HEK293 (cell line): ENCODE data around the gene SLC12A3.

Experiments
- CTCF ChIA-PET: fragments of 350-600 bp; formaldehyde crosslinking; extraction: SDS; loops from one replicate; lab custom pipeline; 2021; ENCODE audit warnings: antibody characterized with exemption; lab: Yijun Ruan, JAX
- POLR2A ChIA-PET: fragments of 300-600 bp; formaldehyde crosslinking; extraction: SDS; loops from one replicate; lab custom pipeline; 2020; ENCODE audit warnings: antibody characterized with exemption, inconsistent platforms; lab: Yijun Ruan, JAX
- H3K27ac ChIP-seq: fragments of 200-500 bp; sonication (Bioruptor generic); 2 replicates; pipeline ENCODE4 v1.5.1; 2014; ENCODE audit warnings: low read depth, low read length, control low read depth, inconsistent platforms; ENCODE audit errors: extremely low read depth
- H3K36me3 ChIP-seq, 2 experiments: fragments of 200-500 bp in 1 of 2; sonication (Bioruptor generic) in 1 of 2; 1 replicate in 1 of 2; 2 replicates in 1 of 2; pipeline ENCODE4 v1.5.1; 2014 to 2017; ENCODE audit warnings: inconsistent platforms in 2 of 2, low read length in 2 of 2; ENCODE audit not compliant: control insufficient read depth in 2 of 2, insufficient read depth in 1 of 2
- H3K4me1 ChIP-seq: fragments of 200-500 bp; sonication (Bioruptor generic); 2 replicates; pipeline ENCODE4 v1.5.1; 2014; ENCODE audit warnings: mild to moderate bottlenecking, low read length, inconsistent platforms; ENCODE audit not compliant: control insufficient read depth, insufficient read depth
- H3K4me3 ChIP-seq: 2 replicates; pipeline ENCODE4 v1.5.1; 2011; ENCODE audit warnings: low read depth, mild to moderate bottlenecking, control low read depth, low read length, moderate library complexity
- H3K9me3 ChIP-seq: fragments of 200-500 bp; sonication (Bioruptor generic); 2 replicates; pipeline ENCODE4 v1.5.1; 2014; ENCODE audit warnings: low read depth, low read length, inconsistent platforms; ENCODE audit not compliant: control insufficient read depth, insufficient read depth
- FEZF1 ChIP-seq: fragments of 450-650 bp; formaldehyde crosslinking; IDR thresholded peaks from 2 replicates; pipeline ENCODE4 v1.5.1; 2016; ENCODE audit warnings: missing biosample characterization, missing genetic modification characterization
- GLIS2 ChIP-seq: fragments of 450-650 bp; formaldehyde crosslinking; IDR thresholded peaks from 2 replicates; pipeline ENCODE4 v1.5.1; 2016; ENCODE audit warnings: missing biosample characterization, missing genetic modification characterization
- IKZF3 ChIP-seq: fragments of 450-650 bp; IDR thresholded peaks from 2 replicates; pipeline ENCODE4 v1.5.0; 2018; ENCODE audit warnings: missing biosample characterization, mild to moderate bottlenecking, missing genetic modification characterization, moderate library complexity
- KLF7 ChIP-seq: fragments of 450-650 bp; formaldehyde crosslinking; IDR thresholded peaks from 2 replicates; pipeline ENCODE4 v1.5.1; 2016; ENCODE audit warnings: missing biosample characterization, missing genetic modification characterization, borderline replicate concordance
- TCF7L2 ChIP-seq: IDR thresholded peaks from 2 replicates; pipeline ENCODE4 v1.6.1; 2011; ENCODE audit warnings: low read depth, mild to moderate bottlenecking, inconsistent platforms, low read length, moderate library complexity, borderline replicate concordance
- ZBTB1 ChIP-seq: fragments of 450-650 bp; formaldehyde crosslinking; IDR thresholded peaks from 2 replicates; pipeline ENCODE4 v1.5.1; 2016; ENCODE audit warnings: missing biosample characterization, missing genetic modification characterization
- ZBTB17 ChIP-seq: fragments of 450-650 bp; formaldehyde crosslinking; IDR thresholded peaks from 2 replicates; pipeline ENCODE4 v1.5.1; 2016; ENCODE audit warnings: missing biosample characterization, missing genetic modification characterization
- ZBTB26 ChIP-seq: fragments of 450-650 bp; formaldehyde crosslinking; optimal IDR thresholded peaks from 2 replicates; pipeline ENCODE3; 2016; ENCODE audit warnings: missing biosample characterization, mild to moderate bottlenecking, missing genetic modification characterization
- ZBTB8A ChIP-seq: fragments of 450-650 bp; formaldehyde crosslinking; IDR thresholded peaks from 2 replicates; pipeline ENCODE4 v1.5.1; 2016; ENCODE audit warnings: missing biosample characterization, missing genetic modification characterization
- ZIC2 ChIP-seq: fragments of 450-650 bp; formaldehyde crosslinking; IDR thresholded peaks from 2 replicates; pipeline ENCODE4 v1.5.1; 2016; ENCODE audit warnings: missing biosample characterization, missing genetic modification characterization
- ZNF146 ChIP-seq: fragments of 450-650 bp; formaldehyde crosslinking; IDR thresholded peaks from 2 replicates; pipeline ENCODE4 v1.5.1; 2016; ENCODE audit warnings: missing biosample characterization, missing genetic modification characterization
- ZNF155 ChIP-seq: fragments of 450-650 bp; formaldehyde crosslinking; IDR thresholded peaks from 2 replicates; pipeline ENCODE4 v1.5.1; 2016; ENCODE audit warnings: missing biosample characterization, missing genetic modification characterization
- ZNF174 ChIP-seq: fragments of 450-650 bp; formaldehyde crosslinking; IDR thresholded peaks from 2 replicates; pipeline ENCODE4 v1.5.0; 2017; ENCODE audit warnings: missing biosample characterization, mild to moderate bottlenecking, missing genetic modification characterization
- ZNF18 ChIP-seq: fragments of 450-650 bp; formaldehyde crosslinking; IDR thresholded peaks from 2 replicates; pipeline ENCODE4 v1.5.1; 2016; ENCODE audit warnings: missing biosample characterization, missing genetic modification characterization
- ZNF473 ChIP-seq: fragments of 450-650 bp; formaldehyde crosslinking; IDR thresholded peaks from 2 replicates; pipeline ENCODE4 v1.5.1; 2017; ENCODE audit warnings: missing biosample characterization, missing genetic modification characterization
- ZNF488 ChIP-seq: fragments of 450-650 bp; formaldehyde crosslinking; IDR thresholded peaks from 2 replicates; pipeline ENCODE4 v1.5.1; 2016; ENCODE audit warnings: missing biosample characterization, missing genetic modification characterization
- ZNF626 ChIP-seq: fragments of 450-650 bp; sonication (Bioruptor Pico); formaldehyde crosslinking; IDR thresholded peaks from 2 replicates; pipeline ENCODE4 v1.5.1; 2018; ENCODE audit warnings: missing biosample characterization, missing genetic modification characterization, inconsistent platforms
- ZNF660 ChIP-seq: fragments of 450-650 bp; IDR thresholded peaks from 2 replicates; pipeline ENCODE4 v1.5.1; 2018; ENCODE audit warnings: missing biosample characterization, mild to moderate bottlenecking, missing genetic modification characterization
- ZSCAN18 ChIP-seq: fragments of 450-650 bp; formaldehyde crosslinking; IDR thresholded peaks from 2 replicates; pipeline ENCODE4 v1.5.1; 2016; ENCODE audit warnings: missing biosample characterization, missing genetic modification characterization
- TF ChIP-seq, protein P1 (sequence below): fragments of 450-650 bp; formaldehyde crosslinking; IDR thresholded peaks from 2 replicates; pipeline ENCODE4 v1.5.1; 2017; ENCODE audit warnings: missing biosample characterization, missing genetic modification characterization
- TF ChIP-seq, protein P2 (sequence below): fragments of 450-650 bp; formaldehyde crosslinking; IDR thresholded peaks from 2 replicates; pipeline ENCODE4; 2016; ENCODE audit warnings: missing biosample characterization, missing genetic modification characterization
- TF ChIP-seq, protein P3 (sequence below): fragments of 450-650 bp; formaldehyde crosslinking; IDR thresholded peaks from 2 replicates; pipeline ENCODE4 v1.5.1; 2016; ENCODE audit warnings: missing biosample characterization, missing genetic modification characterization

SLC12A3 gene

GRCh38 chr16:56919099-56919800 lies 54.2 kb downstream of the SLC12A3 start:
- Histone ChIP-seq H3K4me1 (no peaks in the 10 kb centered on the region), H3K36me3 (no peaks in the 10 kb centered on the region), H3K27ac (no peak overlapping the region), H3K4me3 (no peak overlapping the region), H3K9me3 (no peaks in the 10 kb centered on the region)
- TF ChIP-seq ZBTB1 (tag by site-specific recombination) (no peak), ZBTB17 (tag by site-specific recombination) (0 out of 2 replicates have a peak, but pooled peaks have one; percentile 30), ZNF473 (no peak), ZSCAN18 (tag by site-specific recombination) (no peak), ZIC2 (tag by site-specific recombination) (0 out of 2 replicates have a peak, but pooled peaks have one; percentile 20), ZNF174 (no peak)
- TF ChIP-seq, protein P1, sequence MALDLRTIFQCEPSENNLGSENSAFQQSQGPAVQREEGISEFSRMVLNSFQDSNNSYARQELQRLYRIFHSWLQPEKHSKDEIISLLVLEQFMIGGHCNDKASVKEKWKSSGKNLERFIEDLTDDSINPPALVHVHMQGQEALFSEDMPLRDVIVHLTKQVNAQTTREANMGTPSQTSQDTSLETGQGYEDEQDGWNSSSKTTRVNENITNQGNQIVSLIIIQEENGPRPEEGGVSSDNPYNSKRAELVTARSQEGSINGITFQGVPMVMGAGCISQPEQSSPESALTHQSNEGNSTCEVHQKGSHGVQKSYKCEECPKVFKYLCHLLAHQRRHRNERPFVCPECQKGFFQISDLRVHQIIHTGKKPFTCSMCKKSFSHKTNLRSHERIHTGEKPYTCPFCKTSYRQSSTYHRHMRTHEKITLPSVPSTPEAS: no peak
- POLR2A ChIA-PET: interaction anchor here (1.7 kb wide), 1 partner anchor 12 kb away, joined by 4 read pairs; the partner anchor contains the start of gene HERPUD1
- CTCF ChIA-PET: no interaction called here

GRCh38 chr16:56921571-56921970 lies 56.6 kb downstream of the SLC12A3 start:
- TF ChIP-seq ZNF473: no peak
- TF ChIP-seq, protein P2, sequence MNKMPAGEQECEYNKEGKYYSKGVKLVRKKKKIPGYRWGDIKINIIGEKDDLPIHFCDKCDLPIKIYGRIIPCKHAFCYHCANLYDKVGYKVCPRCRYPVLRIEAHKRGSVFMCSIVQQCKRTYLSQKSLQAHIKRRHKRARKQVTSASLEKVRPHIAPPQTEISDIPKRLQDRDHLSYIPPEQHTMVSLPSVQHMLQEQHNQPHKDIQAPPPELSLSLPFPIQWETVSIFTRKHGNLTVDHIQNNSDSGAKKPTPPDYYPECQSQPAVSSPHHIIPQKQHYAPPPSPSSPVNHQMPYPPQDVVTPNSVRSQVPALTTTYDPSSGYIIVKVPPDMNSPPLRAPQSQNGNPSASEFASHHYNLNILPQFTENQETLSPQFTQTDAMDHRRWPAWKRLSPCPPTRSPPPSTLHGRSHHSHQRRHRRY (tag by site-specific recombination): no peak
- no peak for TF ChIP-seq ZBTB17 (tag by site-specific recombination)
- TF ChIP-seq ZNF155 (tag by site-specific recombination): no peak
- no peak for TF ChIP-seq GLIS2
- TF ChIP-seq ZBTB26 (tag by site-specific recombination): no peak
- TF ChIP-seq FEZF1: no peak
- no peak for TF ChIP-seq KLF7 (tag by site-specific recombination)
- no peak for TF ChIP-seq IKZF3 (tag by site-specific recombination)
- H3K4me1 ChIP-seq: no peaks in the 10 kb centered on the region
- CTCF ChIA-PET: no interaction called here
- H3K36me3 ChIP-seq: no peaks in the 10 kb centered on the region
- no peaks in the 10 kb centered on the region for H3K9me3 ChIP-seq
- POLR2A ChIA-PET: no interaction called here
- no peak overlapping the region for H3K4me3 ChIP-seq
- H3K27ac ChIP-seq: no peak overlapping the region

DNA sequence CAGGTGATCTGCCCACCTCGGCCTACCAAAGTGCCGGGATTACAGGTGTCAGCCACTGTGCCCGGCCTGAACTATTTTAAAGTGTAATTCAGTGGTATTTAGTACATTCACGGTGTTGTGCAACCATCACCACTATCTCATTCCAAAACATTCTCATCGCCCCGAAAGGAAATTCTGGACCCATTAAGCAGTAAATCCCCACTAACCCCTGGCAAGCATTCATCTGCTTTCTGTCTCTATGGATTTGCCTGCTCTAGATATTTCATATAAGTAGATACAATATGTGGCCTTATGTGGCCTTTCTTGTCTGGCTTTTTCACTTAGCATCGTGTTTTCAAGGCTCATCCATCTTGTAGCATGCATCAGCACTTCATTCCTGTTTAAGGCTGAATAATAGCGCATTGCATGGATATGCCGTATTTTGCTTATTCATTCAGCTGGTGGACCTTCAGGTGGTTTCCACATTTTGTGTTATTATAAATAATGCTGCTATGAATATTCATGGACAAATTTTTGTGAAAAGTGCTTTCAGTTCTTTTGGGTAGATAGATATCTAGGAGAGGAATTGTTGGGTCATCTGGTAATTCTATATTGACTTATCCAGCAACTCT lies 58.6 kb downstream of the SLC12A3 start:
- Histone ChIP-seq H3K4me3 (no peak overlapping the region), H3K36me3 (no peaks in the 10 kb centered on the region), H3K27ac (no peak overlapping the region), H3K4me1 (no peaks in the 10 kb centered on the region), H3K9me3 (no peaks in the 10 kb centered on the region)
- ChIA-PET POLR2A (interaction anchor here (0.5 kb wide), 1 partner anchor 223 kb away, joined by 5 read pairs; no protein-coding TSS in a partner anchor), CTCF (no interaction called here)
- TF ChIP-seq ZNF488 (tag by site-specific recombination) (no peak), ZBTB8A (no peak), ZNF18 (no peak), ZNF660 (tag by site-specific recombination) (no peak), TCF7L2 (no peak), ZNF146 (tag by site-specific recombination) (no peak), ZNF626 (tag by site-specific recombination) (no peak)
- TF ChIP-seq, protein P3, sequence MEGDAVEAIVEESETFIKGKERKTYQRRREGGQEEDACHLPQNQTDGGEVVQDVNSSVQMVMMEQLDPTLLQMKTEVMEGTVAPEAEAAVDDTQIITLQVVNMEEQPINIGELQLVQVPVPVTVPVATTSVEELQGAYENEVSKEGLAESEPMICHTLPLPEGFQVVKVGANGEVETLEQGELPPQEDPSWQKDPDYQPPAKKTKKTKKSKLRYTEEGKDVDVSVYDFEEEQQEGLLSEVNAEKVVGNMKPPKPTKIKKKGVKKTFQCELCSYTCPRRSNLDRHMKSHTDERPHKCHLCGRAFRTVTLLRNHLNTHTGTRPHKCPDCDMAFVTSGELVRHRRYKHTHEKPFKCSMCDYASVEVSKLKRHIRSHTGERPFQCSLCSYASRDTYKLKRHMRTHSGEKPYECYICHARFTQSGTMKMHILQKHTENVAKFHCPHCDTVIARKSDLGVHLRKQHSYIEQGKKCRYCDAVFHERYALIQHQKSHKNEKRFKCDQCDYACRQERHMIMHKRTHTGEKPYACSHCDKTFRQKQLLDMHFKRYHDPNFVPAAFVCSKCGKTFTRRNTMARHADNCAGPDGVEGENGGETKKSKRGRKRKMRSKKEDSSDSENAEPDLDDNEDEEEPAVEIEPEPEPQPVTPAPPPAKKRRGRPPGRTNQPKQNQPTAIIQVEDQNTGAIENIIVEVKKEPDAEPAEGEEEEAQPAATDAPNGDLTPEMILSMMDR: no peak
